WTC11 (cell line): ENCODE measurements around the gene TP73. TPM values are rescaled to one million over a fixed set of nuclear protein-coding genes. Genes with fewer than 3 reads are reported as not detected.

Source experiments
- ATAC-seq: fragments of 200-7000 bp; cut with Tn5 transposase; 2 replicates; pipeline ENCODE4 v1.10.0; 2021; ENCODE audit warnings: mild to moderate bottlenecking, moderate library complexity
- CTCF ChIA-PET: fragments of 300-600 bp; sonication (Branson Sonifier 250); formaldehyde crosslinking; loops from one replicate; lab custom pipeline; 2021; ENCODE audit warnings: antibody characterized with exemption; lab: Charles Lee
- POLR2A ChIA-PET: fragments of 350-600 bp; sonication (Branson Sonifier 250); formaldehyde crosslinking; loops from one replicate; lab custom pipeline; 2021; ENCODE audit warnings: antibody characterized with exemption; lab: Charles Lee
- DNase-seq: peaks from one replicate; pipeline ENCODE4 v3.0.0; 2021; ENCODE audit warnings: low spot score
- H3K27ac Mint-ChIP-seq: 2 replicates; pipeline ENCODE4 v1.8.0; 2021; ENCODE audit warnings: mixed read lengths
- H3K27me3 Mint-ChIP-seq: 2 replicates; pipeline ENCODE4 v1.8.0; 2021; ENCODE audit warnings: low read depth, mild to moderate bottlenecking, moderate library complexity, mixed read lengths
- H3K36me3 Mint-ChIP-seq: 2 replicates; pipeline ENCODE4 v1.8.0; 2021; ENCODE audit warnings: mixed read lengths
- H3K4me1 Mint-ChIP-seq: 2 replicates; pipeline ENCODE4 v1.8.0; 2022; ENCODE audit warnings: mixed read lengths
- H3K4me3 Mint-ChIP-seq: 2 replicates; pipeline ENCODE4 v1.8.0; 2021; ENCODE audit warnings: mild to moderate bottlenecking, moderate library complexity, mixed read lengths
- H3K9me3 Mint-ChIP-seq: 2 replicates; pipeline ENCODE4 v1.8.0; 2021; ENCODE audit warnings: mixed read lengths
- CBFB ChIP-seq: sonication (generic); formaldehyde crosslinking; IDR thresholded peaks from 2 replicates; pipeline ENCODE4 v1.8.1; 2022; ENCODE audit warnings: mild to moderate bottlenecking, low read depth, missing genetic modification reagents
- EMX1 ChIP-seq: fragments of 250-450 bp; sonication (Bioruptor Pico); IDR thresholded peaks from 2 replicates; pipeline ENCODE4 v1.8.0; 2021; ENCODE audit warnings: mild to moderate bottlenecking
- FOXJ3 ChIP-seq: sonication (generic); formaldehyde crosslinking; IDR thresholded peaks from 2 replicates; pipeline ENCODE4 v1.9.0; 2021; ENCODE audit warnings: missing genetic modification reagents, mild to moderate bottlenecking, borderline replicate concordance
- FOXK1 ChIP-seq: sonication (generic); formaldehyde crosslinking; IDR thresholded peaks from 2 replicates; pipeline ENCODE4 v1.8.0; 2022; ENCODE audit warnings: mild to moderate bottlenecking, moderate library complexity, missing genetic modification reagents
- GABPB1 ChIP-seq: sonication (generic); formaldehyde crosslinking; IDR thresholded peaks from 2 replicates; pipeline ENCODE4 v1.8.1; 2023; ENCODE audit warnings: mild to moderate bottlenecking, missing genetic modification reagents
- HMGA2 ChIP-seq: fragments of 250-450 bp; sonication (Bioruptor Pico); IDR thresholded peaks from 2 replicates; pipeline ENCODE4 v1.4.0; 2021; ENCODE audit warnings: mild to moderate bottlenecking, moderate library complexity
- JAZF1 ChIP-seq: fragments of 250-450 bp; sonication (Bioruptor Pico); IDR thresholded peaks from 2 replicates; pipeline ENCODE4 v1.9.0; 2021; ENCODE audit warnings: moderate library complexity, mild to moderate bottlenecking, inconsistent platforms
- MXD4 ChIP-seq: fragments of 250-450 bp; sonication (Bioruptor Pico); IDR thresholded peaks from 2 replicates; pipeline ENCODE4 v1.8.0; 2021; ENCODE audit warnings: mild to moderate bottlenecking, moderate library complexity, borderline replicate concordance
- MYBL2 ChIP-seq: sonication (generic); formaldehyde crosslinking; IDR thresholded peaks from 2 replicates; pipeline ENCODE4 v1.8.1; 2023; ENCODE audit warnings: mild to moderate bottlenecking, moderate library complexity, missing genetic modification reagents
- NR3C1 ChIP-seq: sonication (generic); formaldehyde crosslinking; conservative IDR thresholded peaks from 2 replicates; pipeline ENCODE4 v1.8.1; 2023; ENCODE audit warnings: low read depth, mild to moderate bottlenecking, missing genetic modification reagents
- SP1 ChIP-seq: sonication (generic); formaldehyde crosslinking; conservative IDR thresholded peaks from 2 replicates; pipeline ENCODE4 v1.8.1; 2022; ENCODE audit warnings: missing genetic modification reagents
- TEAD1 ChIP-seq: sonication (generic); formaldehyde crosslinking; IDR thresholded peaks from 2 replicates; pipeline ENCODE4 v1.8.0; 2022; ENCODE audit warnings: mild to moderate bottlenecking, missing genetic modification reagents
- ZBTB21 ChIP-seq: sonication (generic); formaldehyde crosslinking; IDR thresholded peaks from 2 replicates; pipeline ENCODE4 v1.8.1; 2023; ENCODE audit warnings: mild to moderate bottlenecking, missing genetic modification reagents, borderline replicate concordance
- ZNF396 ChIP-seq: fragments of 250-450 bp; sonication (Bioruptor Pico); IDR thresholded peaks from 2 replicates; pipeline ENCODE4 v1.8.0; 2021; ENCODE audit warnings: mild to moderate bottlenecking, moderate library complexity, borderline replicate concordance
- total RNA-seq: library from RNA; stranded (reverse); gene quantifications from 3 replicates; pipeline ENCODE4 v1.2.3, GENCODE V29; 2021
- TF ChIP-seq, protein P1 (sequence below): sonication (generic); formaldehyde crosslinking; IDR thresholded peaks from 2 replicates; pipeline ENCODE4 v1.8.1; 2023; ENCODE audit warnings: mild to moderate bottlenecking, missing genetic modification reagents
- TF ChIP-seq, protein P2 (sequence below): sonication (generic); formaldehyde crosslinking; IDR thresholded peaks from 2 replicates; pipeline ENCODE4 v1.8.1; 2022; ENCODE audit warnings: missing genetic modification reagents, borderline replicate concordance
- TF ChIP-seq, protein P3 (sequence below): sonication (generic); formaldehyde crosslinking; IDR thresholded peaks from 2 replicates; pipeline ENCODE4 v1.8.0; 2023; ENCODE audit warnings: mild to moderate bottlenecking, missing genetic modification reagents
- TF ChIP-seq, protein P4 (sequence below): fragments of 250-450 bp; sonication (Bioruptor Pico); IDR thresholded peaks from 2 replicates; pipeline ENCODE4 v1.9.0; 2021; ENCODE audit warnings: moderate library complexity, mild to moderate bottlenecking, inconsistent platforms, borderline replicate concordance
- TF ChIP-seq, protein P5 (sequence below): sonication (generic); formaldehyde crosslinking; IDR thresholded peaks from 2 replicates; pipeline ENCODE4 v1.8.0; 2022; ENCODE audit warnings: mild to moderate bottlenecking, missing genetic modification reagents
- TF ChIP-seq, protein P6 (sequence below): sonication (generic); formaldehyde crosslinking; IDR thresholded peaks from 2 replicates; pipeline ENCODE4 v1.8.1; 2023; ENCODE audit warnings: mild to moderate bottlenecking, missing genetic modification reagents, borderline replicate concordance

Gene TP73
- total RNA-seq, 1 experiment from 2014 or later = 5.7 TPM

DNA sequence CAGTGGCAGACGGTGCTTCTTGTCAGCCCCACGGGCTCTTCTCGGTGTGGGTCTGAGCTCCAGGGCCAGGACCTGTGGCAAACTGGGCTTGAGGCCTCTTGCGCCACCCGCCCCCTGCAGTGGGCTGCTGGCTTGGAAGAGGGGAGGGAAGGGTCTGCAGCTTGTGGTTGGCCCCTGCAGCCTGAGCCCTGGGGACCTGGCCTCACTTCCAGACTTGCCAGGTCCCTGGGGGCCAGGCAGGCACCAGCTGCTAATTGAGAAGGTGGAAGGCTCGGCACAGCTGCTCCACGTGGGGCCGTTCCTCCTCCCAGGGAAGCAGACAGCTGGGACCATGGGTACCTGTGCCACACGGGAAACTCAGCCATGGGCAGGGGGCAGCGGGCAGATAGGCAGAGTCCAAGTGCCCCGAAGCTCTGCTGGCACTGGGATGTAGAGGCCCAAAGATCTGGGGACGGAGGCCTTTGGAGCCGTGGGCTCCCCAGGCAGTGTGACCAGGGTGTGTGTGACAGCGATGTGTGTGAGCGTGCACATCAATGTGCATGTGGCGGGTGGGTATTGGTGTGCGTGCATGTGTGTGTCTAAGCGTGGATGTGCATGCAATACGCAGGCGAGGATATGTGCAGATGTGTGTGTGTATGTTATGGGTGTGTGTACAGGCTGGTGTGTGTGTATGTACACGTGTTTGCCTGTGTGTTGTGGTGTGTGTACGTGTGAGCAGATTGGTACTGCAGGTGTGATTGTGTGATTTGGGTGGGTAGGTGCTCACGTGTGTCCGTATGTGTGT, 39.3 kb downstream of the TP73 start:
- H3K27me3 Mint-ChIP-seq = peaks cover 5% of the 10 kb centered on the region
- no peak for ATAC-seq
- peaks cover 28% of the 10 kb centered on the region for H3K4me1 Mint-ChIP-seq
- TF ChIP-seq, protein P1, sequence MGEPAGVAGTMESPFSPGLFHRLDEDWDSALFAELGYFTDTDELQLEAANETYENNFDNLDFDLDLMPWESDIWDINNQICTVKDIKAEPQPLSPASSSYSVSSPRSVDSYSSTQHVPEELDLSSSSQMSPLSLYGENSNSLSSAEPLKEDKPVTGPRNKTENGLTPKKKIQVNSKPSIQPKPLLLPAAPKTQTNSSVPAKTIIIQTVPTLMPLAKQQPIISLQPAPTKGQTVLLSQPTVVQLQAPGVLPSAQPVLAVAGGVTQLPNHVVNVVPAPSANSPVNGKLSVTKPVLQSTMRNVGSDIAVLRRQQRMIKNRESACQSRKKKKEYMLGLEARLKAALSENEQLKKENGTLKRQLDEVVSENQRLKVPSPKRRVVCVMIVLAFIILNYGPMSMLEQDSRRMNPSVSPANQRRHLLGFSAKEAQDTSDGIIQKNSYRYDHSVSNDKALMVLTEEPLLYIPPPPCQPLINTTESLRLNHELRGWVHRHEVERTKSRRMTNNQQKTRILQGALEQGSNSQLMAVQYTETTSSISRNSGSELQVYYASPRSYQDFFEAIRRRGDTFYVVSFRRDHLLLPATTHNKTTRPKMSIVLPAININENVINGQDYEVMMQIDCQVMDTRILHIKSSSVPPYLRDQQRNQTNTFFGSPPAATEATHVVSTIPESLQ (CRISPR knock-in tag) = no peak
- TF ChIP-seq JAZF1 (CRISPR knock-in tag) = no peak
- TF ChIP-seq MXD4 (CRISPR knock-in tag) = no peak
- TF ChIP-seq TEAD1 (CRISPR knock-in tag) = no peak
- TF ChIP-seq, protein P2, sequence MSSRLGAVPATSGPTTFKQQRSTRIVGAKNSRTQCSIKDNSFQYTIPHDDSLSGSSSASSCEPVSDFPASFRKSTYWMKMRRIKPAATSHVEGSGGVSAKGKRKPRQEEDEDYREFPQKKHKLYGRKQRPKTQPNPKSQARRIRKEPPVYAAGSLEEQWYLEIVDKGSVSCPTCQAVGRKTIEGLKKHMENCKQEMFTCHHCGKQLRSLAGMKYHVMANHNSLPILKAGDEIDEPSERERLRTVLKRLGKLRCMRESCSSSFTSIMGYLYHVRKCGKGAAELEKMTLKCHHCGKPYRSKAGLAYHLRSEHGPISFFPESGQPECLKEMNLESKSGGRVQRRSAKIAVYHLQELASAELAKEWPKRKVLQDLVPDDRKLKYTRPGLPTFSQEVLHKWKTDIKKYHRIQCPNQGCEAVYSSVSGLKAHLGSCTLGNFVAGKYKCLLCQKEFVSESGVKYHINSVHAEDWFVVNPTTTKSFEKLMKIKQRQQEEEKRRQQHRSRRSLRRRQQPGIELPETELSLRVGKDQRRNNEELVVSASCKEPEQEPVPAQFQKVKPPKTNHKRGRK (CRISPR knock-in tag) = no peak
- no peak for TF ChIP-seq FOXK1
- TF ChIP-seq MYBL2 (CRISPR knock-in tag) = no peak
- TF ChIP-seq EMX1 (CRISPR knock-in tag) = no peak
- no peak for TF ChIP-seq ZNF396 (CRISPR knock-in tag)
- TF ChIP-seq ZBTB21 (CRISPR knock-in tag) = no peak
- no peak for TF ChIP-seq SP1 (CRISPR knock-in tag)
- no peak for TF ChIP-seq NR3C1 (CRISPR knock-in tag)
- TF ChIP-seq CBFB (CRISPR knock-in tag) = no peak
- no peak for TF ChIP-seq FOXJ3
- TF ChIP-seq, protein P3, sequence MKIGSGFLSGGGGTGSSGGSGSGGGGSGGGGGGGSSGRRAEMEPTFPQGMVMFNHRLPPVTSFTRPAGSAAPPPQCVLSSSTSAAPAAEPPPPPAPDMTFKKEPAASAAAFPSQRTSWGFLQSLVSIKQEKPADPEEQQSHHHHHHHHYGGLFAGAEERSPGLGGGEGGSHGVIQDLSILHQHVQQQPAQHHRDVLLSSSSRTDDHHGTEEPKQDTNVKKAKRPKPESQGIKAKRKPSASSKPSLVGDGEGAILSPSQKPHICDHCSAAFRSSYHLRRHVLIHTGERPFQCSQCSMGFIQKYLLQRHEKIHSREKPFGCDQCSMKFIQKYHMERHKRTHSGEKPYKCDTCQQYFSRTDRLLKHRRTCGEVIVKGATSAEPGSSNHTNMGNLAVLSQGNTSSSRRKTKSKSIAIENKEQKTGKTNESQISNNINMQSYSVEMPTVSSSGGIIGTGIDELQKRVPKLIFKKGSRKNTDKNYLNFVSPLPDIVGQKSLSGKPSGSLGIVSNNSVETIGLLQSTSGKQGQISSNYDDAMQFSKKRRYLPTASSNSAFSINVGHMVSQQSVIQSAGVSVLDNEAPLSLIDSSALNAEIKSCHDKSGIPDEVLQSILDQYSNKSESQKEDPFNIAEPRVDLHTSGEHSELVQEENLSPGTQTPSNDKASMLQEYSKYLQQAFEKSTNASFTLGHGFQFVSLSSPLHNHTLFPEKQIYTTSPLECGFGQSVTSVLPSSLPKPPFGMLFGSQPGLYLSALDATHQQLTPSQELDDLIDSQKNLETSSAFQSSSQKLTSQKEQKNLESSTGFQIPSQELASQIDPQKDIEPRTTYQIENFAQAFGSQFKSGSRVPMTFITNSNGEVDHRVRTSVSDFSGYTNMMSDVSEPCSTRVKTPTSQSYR (CRISPR knock-in tag) = no peak
- TF ChIP-seq HMGA2 (CRISPR knock-in tag) = no peak
- TF ChIP-seq, protein P4, sequence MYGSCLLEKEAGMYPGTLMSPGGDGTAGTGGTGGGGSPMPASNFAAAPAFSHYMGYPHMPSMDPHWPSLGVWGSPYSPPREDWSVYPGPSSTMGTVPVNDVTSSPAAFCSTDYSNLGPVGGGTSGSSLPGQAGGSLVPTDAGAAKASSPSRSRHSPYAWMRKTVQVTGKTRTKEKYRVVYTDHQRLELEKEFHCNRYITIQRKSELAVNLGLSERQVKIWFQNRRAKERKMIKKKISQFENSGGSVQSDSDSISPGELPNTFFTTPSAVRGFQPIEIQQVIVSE (CRISPR knock-in tag) = no peak
- TF ChIP-seq, protein P5, sequence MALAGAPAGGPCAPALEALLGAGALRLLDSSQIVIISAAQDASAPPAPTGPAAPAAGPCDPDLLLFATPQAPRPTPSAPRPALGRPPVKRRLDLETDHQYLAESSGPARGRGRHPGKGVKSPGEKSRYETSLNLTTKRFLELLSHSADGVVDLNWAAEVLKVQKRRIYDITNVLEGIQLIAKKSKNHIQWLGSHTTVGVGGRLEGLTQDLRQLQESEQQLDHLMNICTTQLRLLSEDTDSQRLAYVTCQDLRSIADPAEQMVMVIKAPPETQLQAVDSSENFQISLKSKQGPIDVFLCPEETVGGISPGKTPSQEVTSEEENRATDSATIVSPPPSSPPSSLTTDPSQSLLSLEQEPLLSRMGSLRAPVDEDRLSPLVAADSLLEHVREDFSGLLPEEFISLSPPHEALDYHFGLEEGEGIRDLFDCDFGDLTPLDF = no peak
- TF ChIP-seq GABPB1 (CRISPR knock-in tag) = no peak
- TF ChIP-seq, protein P6, sequence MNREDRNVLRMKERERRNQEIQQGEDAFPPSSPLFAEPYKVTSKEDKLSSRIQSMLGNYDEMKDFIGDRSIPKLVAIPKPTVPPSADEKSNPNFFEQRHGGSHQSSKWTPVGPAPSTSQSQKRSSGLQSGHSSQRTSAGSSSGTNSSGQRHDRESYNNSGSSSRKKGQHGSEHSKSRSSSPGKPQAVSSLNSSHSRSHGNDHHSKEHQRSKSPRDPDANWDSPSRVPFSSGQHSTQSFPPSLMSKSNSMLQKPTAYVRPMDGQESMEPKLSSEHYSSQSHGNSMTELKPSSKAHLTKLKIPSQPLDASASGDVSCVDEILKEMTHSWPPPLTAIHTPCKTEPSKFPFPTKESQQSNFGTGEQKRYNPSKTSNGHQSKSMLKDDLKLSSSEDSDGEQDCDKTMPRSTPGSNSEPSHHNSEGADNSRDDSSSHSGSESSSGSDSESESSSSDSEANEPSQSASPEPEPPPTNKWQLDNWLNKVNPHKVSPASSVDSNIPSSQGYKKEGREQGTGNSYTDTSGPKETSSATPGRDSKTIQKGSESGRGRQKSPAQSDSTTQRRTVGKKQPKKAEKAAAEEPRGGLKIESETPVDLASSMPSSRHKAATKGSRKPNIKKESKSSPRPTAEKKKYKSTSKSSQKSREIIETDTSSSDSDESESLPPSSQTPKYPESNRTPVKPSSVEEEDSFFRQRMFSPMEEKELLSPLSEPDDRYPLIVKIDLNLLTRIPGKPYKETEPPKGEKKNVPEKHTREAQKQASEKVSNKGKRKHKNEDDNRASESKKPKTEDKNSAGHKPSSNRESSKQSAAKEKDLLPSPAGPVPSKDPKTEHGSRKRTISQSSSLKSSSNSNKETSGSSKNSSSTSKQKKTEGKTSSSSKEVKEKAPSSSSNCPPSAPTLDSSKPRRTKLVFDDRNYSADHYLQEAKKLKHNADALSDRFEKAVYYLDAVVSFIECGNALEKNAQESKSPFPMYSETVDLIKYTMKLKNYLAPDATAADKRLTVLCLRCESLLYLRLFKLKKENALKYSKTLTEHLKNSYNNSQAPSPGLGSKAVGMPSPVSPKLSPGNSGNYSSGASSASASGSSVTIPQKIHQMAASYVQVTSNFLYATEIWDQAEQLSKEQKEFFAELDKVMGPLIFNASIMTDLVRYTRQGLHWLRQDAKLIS (CRISPR knock-in tag) = no peak
- TF ChIP-seq, all 79 proteins: peak for 0
- H3K27ac Mint-ChIP-seq = no peak overlapping the region
- ChIA-PET POLR2A (interaction anchor here (0.6 kb wide), 1 partner anchor 13 kb away, joined by 3 read pairs; no protein-coding TSS in a partner anchor), CTCF (interaction anchor here (0.8 to 1.3 kb wide), 2 partner anchors 33 to 201 kb away, joined by 3 to 6 read pairs; no protein-coding TSS in a partner anchor)
- no peak overlapping the region for H3K4me3 Mint-ChIP-seq
- no peaks in the 10 kb centered on the region for H3K9me3 Mint-ChIP-seq
- no peaks in the 10 kb centered on the region for H3K36me3 Mint-ChIP-seq
- no peak for DNase-seq
